Activated T-cell treated with anti-CD3 and anti-CD28 coated beads, Interleukin-2, amount 50 U/mL, for 4 hours (primary cell): ENCODE data around the gene LRP4. TPM values are rescaled to one million over a fixed set of nuclear protein-coding genes. Genes with fewer than 3 reads are reported as not detected.

Experiments
- ATAC-seq, 2 donors: fragments of 200-7000 bp; cut with Tn5 transposase; one replicate each; pipeline ENCODE4 v1.10.0; 2021
- DNase-seq: peaks from one replicate; pipeline ENCODE4 v3.0.0-alpha.2; 2020
- H3K27me3 Mint-ChIP-seq: one replicate; pipeline ENCODE4 v1.8.0; 2021; ENCODE audit warnings: low read depth, mixed read lengths
- H3K36me3 Mint-ChIP-seq: one replicate; pipeline ENCODE4 v1.8.0; 2022; ENCODE audit warnings: mixed read lengths; ENCODE audit not compliant: insufficient read depth
- H3K4me1 Mint-ChIP-seq: one replicate; pipeline ENCODE4 v1.8.0; 2021; ENCODE audit warnings: low read depth, mixed read lengths
- H3K4me3 Mint-ChIP-seq: one replicate; pipeline ENCODE4 v1.8.0; 2021; ENCODE audit warnings: mild to moderate bottlenecking, moderate library complexity, mixed read lengths
- H3K9me3 Mint-ChIP-seq: one replicate; pipeline ENCODE4 v1.8.0; 2021; ENCODE audit warnings: mixed read lengths
- total RNA-seq, 3 donors: library from RNA; stranded (reverse); gene quantifications; one replicate each; pipeline ENCODE4 v1.2.1, GENCODE V29; 2021

LRP4 gene
- total RNA-seq, 3 donors from 2014 or later, result 0.11 to 0.13 (median 0.13) TPM

- no peak overlapping the region for H3K4me3 Mint-ChIP-seq
These were observed 23.8 kb downstream of the LRP4 start for GRCh38 chr11:46894506-46894905.

DNA sequence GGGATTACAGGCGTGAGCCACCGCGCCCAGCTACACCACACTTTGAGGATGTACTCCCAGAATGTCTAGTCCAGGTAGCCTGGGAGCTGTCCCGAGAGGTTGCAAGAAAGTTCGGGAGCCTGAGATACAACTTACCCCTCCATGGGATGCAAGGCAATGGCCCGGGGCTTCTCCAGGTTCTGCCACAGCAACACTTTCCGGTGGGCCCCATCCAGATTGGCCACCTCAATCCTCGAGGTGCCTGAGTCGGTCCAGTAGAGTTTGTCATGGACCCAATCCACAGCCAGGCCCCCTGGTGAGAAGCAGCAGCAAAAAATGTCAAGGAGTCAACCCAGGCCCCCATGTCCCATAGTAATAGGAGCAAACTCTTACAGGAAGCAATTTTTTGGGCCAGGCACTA, 25.5 kb downstream of the LRP4 start:
- H3K4me3 Mint-ChIP-seq, result no peak overlapping the region
- ATAC-seq (no peak), DNase-seq (no peak)

More at GRCh38 chr11:46894506-46894905, 23.8 kb downstream of the LRP4 start:
- H3K27me3 Mint-ChIP-seq, result peaks cover under 1% of the 10 kb centered on the region
- H3K4me1 Mint-ChIP-seq, result no peaks in the 10 kb centered on the region
- DNase-seq, result no peak
- ATAC-seq, result no peak
- H3K9me3 Mint-ChIP-seq, result no peaks in the 10 kb centered on the region
- no peaks in the 10 kb centered on the region for H3K36me3 Mint-ChIP-seq

DNA sequence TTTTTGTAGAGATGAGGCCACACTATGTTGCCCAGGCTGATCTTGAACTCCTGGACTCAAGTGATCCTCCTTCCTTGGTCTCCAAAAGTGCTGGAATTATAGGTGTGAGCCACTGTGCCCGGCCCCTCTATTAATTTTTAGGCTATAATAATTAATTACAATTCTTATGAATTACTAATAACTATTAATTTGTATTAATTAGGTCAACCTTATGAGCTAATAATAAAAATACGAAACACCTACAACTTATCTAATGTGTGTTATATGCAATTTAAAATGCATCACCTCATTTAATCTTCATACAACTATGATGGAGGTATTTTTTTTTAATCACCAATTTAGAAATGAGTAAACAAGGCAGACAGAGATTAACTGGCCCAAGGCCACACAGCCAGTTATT, 26.2 kb downstream of the LRP4 start:
- Mint-ChIP-seq H3K27me3 (peaks cover 5% of the 10 kb centered on the region), H3K4me1 (no peaks in the 10 kb centered on the region), H3K9me3 (no peaks in the 10 kb centered on the region), H3K36me3 (no peaks in the 10 kb centered on the region), H3K4me3 (no peak overlapping the region)
- ATAC-seq (no peak), DNase-seq (no peak)

More for the DNA sequence above, 25.5 kb downstream of the LRP4 start:
- H3K36me3 Mint-ChIP-seq, result no peaks in the 10 kb centered on the region
- H3K27me3 Mint-ChIP-seq, result peaks cover 5% of the 10 kb centered on the region
- H3K4me1 Mint-ChIP-seq, result no peaks in the 10 kb centered on the region
- H3K9me3 Mint-ChIP-seq, result no peaks in the 10 kb centered on the region

- H3K4me1 Mint-ChIP-seq, result no peaks in the 10 kb centered on the region
- DNase-seq, result no peak
- no peak overlapping the region for H3K4me3 Mint-ChIP-seq
- H3K9me3 Mint-ChIP-seq, result no peaks in the 10 kb centered on the region
- peaks cover 8% of the 10 kb centered on the region for H3K27me3 Mint-ChIP-seq
- ATAC-seq, result no peak
- H3K36me3 Mint-ChIP-seq, result no peaks in the 10 kb centered on the region
These were observed 27.7 kb downstream of the LRP4 start for GRCh38 chr11:46890665-46891064.

- H3K4me1 Mint-ChIP-seq, result no peaks in the 10 kb centered on the region
- DNase-seq (peak; percentile 72), ATAC-seq (peak; percentile 85 to 90)
- no peaks in the 10 kb centered on the region for H3K36me3 Mint-ChIP-seq
- peaks cover 9% of the 10 kb centered on the region for H3K27me3 Mint-ChIP-seq
- H3K4me3 Mint-ChIP-seq, result no peak overlapping the region
- H3K9me3 Mint-ChIP-seq, result no peaks in the 10 kb centered on the region
These were observed 28.5 kb downstream of the LRP4 start for GRCh38 chr11:46889689-46890475.

- Mint-ChIP-seq H3K4me1 (no peaks in the 10 kb centered on the region), H3K9me3 (no peaks in the 10 kb centered on the region), H3K4me3 (no peak overlapping the region), H3K27me3 (peaks cover 10% of the 10 kb centered on the region), H3K36me3 (no peaks in the 10 kb centered on the region)
- peak in 1 of 2 donors; percentile 15 for ATAC-seq
- no peak for DNase-seq
These were observed 29.1 kb downstream of the LRP4 start for GRCh38 chr11:46889251-46889650.

DNA sequence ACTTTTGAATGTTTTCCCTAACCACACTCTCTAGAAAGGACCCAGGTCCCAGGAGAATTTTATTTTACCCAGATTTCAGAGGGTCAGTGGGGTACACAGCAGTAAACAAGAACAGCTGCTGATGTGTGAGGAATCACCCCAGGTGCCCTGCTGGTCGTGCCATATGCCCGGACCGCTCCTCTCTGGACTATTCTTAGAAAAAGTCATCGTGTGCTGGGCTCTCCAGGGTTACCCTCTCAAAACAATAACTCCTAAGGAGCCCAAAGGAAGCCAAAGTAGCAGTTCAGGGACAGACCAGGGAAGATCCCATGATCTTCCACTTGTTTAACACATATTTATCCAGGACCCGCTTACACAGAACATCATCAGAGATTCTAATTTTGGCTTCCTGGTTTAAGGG, 29.7 kb downstream of the LRP4 start:
- no peaks in the 10 kb centered on the region for H3K9me3 Mint-ChIP-seq
- ATAC-seq (no peak), DNase-seq (no peak)
- H3K4me3 Mint-ChIP-seq, result no peak overlapping the region
- H3K27me3 Mint-ChIP-seq, result peaks cover 10% of the 10 kb centered on the region
- H3K36me3 Mint-ChIP-seq, result no peaks in the 10 kb centered on the region
- no peaks in the 10 kb centered on the region for H3K4me1 Mint-ChIP-seq

DNA sequence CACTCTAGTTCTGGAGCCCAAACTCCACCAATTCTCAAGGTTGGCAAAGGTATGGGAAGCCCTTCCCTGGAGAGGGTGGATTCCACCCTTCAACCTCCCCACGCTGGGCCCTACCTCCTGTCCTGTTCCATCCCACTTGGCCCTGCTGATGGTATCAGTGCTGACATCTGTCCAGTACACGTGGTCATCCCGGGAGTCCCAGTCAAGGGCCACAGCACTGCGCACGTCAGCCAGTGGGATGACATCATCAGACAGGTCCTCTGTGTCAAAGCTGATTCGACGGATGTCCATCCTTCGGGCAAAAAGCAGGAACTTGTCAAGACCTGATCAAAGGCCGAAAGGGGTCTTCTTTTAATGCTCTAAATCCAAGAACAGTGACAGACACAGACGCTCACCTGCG, 32.1 kb downstream of the LRP4 start:
- DNase-seq, result no peak
- Mint-ChIP-seq H3K4me1 (no peaks in the 10 kb centered on the region), H3K27me3 (peaks cover 10% of the 10 kb centered on the region), H3K9me3 (no peaks in the 10 kb centered on the region), H3K36me3 (no peaks in the 10 kb centered on the region), H3K4me3 (no peak overlapping the region)
- ATAC-seq, result no peak

- no peaks in the 10 kb centered on the region for H3K9me3 Mint-ChIP-seq
- DNase-seq (no peak), ATAC-seq (no peak)
- H3K4me3 Mint-ChIP-seq, result no peak overlapping the region
- no peaks in the 10 kb centered on the region for H3K36me3 Mint-ChIP-seq
- H3K27me3 Mint-ChIP-seq, result no peaks in the 10 kb centered on the region
- no peaks in the 10 kb centered on the region for H3K4me1 Mint-ChIP-seq
These were observed 39.2 kb downstream of the LRP4 start for GRCh38 chr11:46879056-46879585.

DNA sequence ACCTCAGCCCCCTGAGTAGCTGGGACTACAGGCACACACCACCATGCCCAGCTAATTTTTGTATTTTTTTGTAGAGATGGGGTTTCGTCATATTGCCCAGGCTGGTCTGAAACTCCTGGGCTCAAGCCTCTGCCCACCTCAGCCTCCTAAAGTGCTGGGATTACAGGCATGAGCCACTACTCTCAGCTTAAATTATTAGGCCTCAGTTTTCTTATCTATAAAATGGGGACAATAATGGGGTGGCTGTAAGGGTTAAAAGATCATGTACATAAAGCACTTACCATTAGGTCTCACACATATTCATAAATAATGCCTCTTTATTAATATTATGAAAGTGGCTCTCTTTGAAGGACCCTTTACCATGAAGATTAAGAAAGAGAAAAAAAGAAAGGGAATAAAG, 40.8 kb downstream of the LRP4 start:
- DNase-seq, result no peak
- ATAC-seq, result no peak
- Mint-ChIP-seq H3K4me3 (no peak overlapping the region), H3K36me3 (no peaks in the 10 kb centered on the region), H3K9me3 (no peaks in the 10 kb centered on the region), H3K4me1 (no peaks in the 10 kb centered on the region), H3K27me3 (no peaks in the 10 kb centered on the region)

- no peak for DNase-seq
- no peaks in the 10 kb centered on the region for H3K9me3 Mint-ChIP-seq
- no peak overlapping the region for H3K4me3 Mint-ChIP-seq
- no peak for ATAC-seq
- H3K4me1 Mint-ChIP-seq, result no peaks in the 10 kb centered on the region
- H3K27me3 Mint-ChIP-seq, result no peaks in the 10 kb centered on the region
- no peaks in the 10 kb centered on the region for H3K36me3 Mint-ChIP-seq
These were observed 41.9 kb downstream of the LRP4 start for GRCh38 chr11:46876471-46876870.

GRCh38 chr11:46874586-46874985, 43.8 kb downstream of the LRP4 start:
- no peaks in the 10 kb centered on the region for H3K4me1 Mint-ChIP-seq
- DNase-seq (no peak), ATAC-seq (no peak)
- H3K9me3 Mint-ChIP-seq, result no peaks in the 10 kb centered on the region
- H3K4me3 Mint-ChIP-seq, result no peak overlapping the region
- H3K36me3 Mint-ChIP-seq, result no peaks in the 10 kb centered on the region
- H3K27me3 Mint-ChIP-seq, result no peaks in the 10 kb centered on the region

DNA sequence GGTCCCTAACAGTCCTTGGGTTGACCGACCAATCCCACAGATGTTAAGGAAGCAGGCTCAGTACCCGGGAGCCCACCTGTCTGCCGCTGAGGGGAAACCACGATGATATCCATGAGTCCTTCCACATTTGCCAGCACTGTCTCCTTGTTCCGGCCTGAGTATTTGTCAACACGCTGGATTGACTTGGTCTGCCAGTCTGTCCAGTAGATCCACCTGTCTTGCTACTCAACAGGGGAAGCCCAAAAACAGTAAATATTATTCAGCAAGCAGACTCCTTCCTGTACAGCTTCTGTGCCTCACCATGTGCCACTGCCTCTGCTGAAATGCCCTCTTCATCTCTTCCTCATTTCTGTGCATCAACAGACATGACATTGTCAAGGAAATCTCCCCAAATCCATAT, 49.4 kb downstream of the LRP4 start:
- DNase-seq (no peak), ATAC-seq (no peak)
- no peaks in the 10 kb centered on the region for H3K9me3 Mint-ChIP-seq
- H3K36me3 Mint-ChIP-seq, result no peaks in the 10 kb centered on the region
- peaks cover 6% of the 10 kb centered on the region for H3K27me3 Mint-ChIP-seq
- no peak overlapping the region for H3K4me3 Mint-ChIP-seq
- no peaks in the 10 kb centered on the region for H3K4me1 Mint-ChIP-seq

DNA sequence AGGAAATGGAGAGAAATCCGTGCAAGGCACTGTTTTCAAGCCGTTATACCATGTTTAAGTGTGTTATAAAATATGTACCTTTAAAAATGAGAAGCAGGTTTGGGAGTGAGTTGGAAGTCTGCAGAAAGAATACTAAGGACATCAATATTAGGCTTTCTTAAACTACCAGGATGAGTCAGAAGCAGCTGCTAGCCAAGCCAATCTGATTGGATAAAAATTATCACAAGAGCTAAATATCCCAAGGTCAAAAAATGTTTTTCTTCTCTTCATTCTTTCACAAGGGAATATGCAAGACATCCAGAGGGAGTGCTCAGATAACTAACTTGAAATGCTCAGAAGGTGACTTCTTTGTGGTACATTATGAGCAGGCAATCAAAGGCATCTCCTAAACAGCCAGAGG, 53.0 kb downstream of the LRP4 start:
- Mint-ChIP-seq H3K27me3 (peaks cover 6% of the 10 kb centered on the region), H3K4me3 (no peak overlapping the region), H3K36me3 (no peaks in the 10 kb centered on the region), H3K4me1 (no peaks in the 10 kb centered on the region), H3K9me3 (no peaks in the 10 kb centered on the region)
- DNase-seq (no peak), ATAC-seq (no peak)

- no peak for ATAC-seq
- H3K9me3 Mint-ChIP-seq, result no peaks in the 10 kb centered on the region
- H3K27me3 Mint-ChIP-seq, result peaks cover 2% of the 10 kb centered on the region
- H3K4me1 Mint-ChIP-seq, result no peaks in the 10 kb centered on the region
- H3K36me3 Mint-ChIP-seq, result no peaks in the 10 kb centered on the region
- no peak overlapping the region for H3K4me3 Mint-ChIP-seq
- DNase-seq, result no peak
These were observed 58.1 kb downstream of the LRP4 start for GRCh38 chr11:46860218-46860617.
